LNCaP clone FGC (cell line): ENCODE data around the gene TMEM131.

Source experiments
- DNase-seq: peaks from one replicate; pipeline ENCODE4 v3.0.0-alpha.2; 2011; ENCODE audit warnings: low read depth
- H3K4me3 ChIP-seq: 2 replicates; pipeline ENCODE4 v1.5.1; 2011; ENCODE audit warnings: mild to moderate bottlenecking, low read depth, low read length, control low read depth
- TF ChIP-seq, protein P1 (sequence below): IDR thresholded peaks from 2 replicates; pipeline ENCODE4 v1.5.1; 2012; ENCODE audit warnings: mild to moderate bottlenecking; ENCODE audit not compliant: control insufficient read depth, insufficient read depth; ENCODE audit errors: extremely low read depth

TMEM131 gene

DNA sequence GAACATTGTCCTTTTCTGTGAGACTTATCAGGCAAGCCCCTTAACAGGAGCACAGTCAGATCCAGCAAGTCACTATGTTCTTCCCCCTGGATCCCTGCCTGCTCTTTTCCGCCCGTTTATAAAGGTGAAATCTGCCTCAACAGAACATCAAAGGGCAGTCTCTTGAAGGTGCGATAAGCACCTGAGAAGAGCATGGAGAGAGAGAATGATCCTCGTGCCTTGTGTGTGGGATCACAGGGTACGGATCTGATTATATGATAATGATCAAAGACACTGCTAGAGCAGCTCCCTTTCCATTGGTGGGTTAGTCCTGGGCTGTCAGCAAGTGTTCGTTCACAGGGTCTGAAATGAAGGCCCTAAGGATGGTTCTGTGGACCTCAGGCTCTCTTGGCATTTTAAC is 176.0 kb downstream of the TMEM131 start:
- H3K4me3 ChIP-seq: no peak overlapping the region
- no peak for DNase-seq
- TF ChIP-seq, protein P1, sequence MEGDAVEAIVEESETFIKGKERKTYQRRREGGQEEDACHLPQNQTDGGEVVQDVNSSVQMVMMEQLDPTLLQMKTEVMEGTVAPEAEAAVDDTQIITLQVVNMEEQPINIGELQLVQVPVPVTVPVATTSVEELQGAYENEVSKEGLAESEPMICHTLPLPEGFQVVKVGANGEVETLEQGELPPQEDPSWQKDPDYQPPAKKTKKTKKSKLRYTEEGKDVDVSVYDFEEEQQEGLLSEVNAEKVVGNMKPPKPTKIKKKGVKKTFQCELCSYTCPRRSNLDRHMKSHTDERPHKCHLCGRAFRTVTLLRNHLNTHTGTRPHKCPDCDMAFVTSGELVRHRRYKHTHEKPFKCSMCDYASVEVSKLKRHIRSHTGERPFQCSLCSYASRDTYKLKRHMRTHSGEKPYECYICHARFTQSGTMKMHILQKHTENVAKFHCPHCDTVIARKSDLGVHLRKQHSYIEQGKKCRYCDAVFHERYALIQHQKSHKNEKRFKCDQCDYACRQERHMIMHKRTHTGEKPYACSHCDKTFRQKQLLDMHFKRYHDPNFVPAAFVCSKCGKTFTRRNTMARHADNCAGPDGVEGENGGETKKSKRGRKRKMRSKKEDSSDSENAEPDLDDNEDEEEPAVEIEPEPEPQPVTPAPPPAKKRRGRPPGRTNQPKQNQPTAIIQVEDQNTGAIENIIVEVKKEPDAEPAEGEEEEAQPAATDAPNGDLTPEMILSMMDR: no peak

GRCh38 chr2:97816411-97816810 is 179.3 kb downstream of the TMEM131 start:
- no peak for DNase-seq
- TF ChIP-seq, protein P1: no peak
- H3K4me3 ChIP-seq: no peak overlapping the region

- TF ChIP-seq, protein P1: no peak
- no peak overlapping the region for H3K4me3 ChIP-seq
- DNase-seq: no peak
Measured at GRCh38 chr2:97812931-97813330, 182.8 kb downstream of the TMEM131 start.

- TF ChIP-seq, protein P1: no peak
- DNase-seq: no peak
- no peak overlapping the region for H3K4me3 ChIP-seq
Measured at GRCh38 chr2:97808816-97809215, 186.9 kb downstream of the TMEM131 start.

- DNase-seq: peak; percentile 21
- H3K4me3 ChIP-seq: no peak overlapping the region
- TF ChIP-seq, protein P1: peak; percentile 94
Measured at GRCh38 chr2:97806738-97807618, 188.8 kb downstream of the TMEM131 start.

DNA sequence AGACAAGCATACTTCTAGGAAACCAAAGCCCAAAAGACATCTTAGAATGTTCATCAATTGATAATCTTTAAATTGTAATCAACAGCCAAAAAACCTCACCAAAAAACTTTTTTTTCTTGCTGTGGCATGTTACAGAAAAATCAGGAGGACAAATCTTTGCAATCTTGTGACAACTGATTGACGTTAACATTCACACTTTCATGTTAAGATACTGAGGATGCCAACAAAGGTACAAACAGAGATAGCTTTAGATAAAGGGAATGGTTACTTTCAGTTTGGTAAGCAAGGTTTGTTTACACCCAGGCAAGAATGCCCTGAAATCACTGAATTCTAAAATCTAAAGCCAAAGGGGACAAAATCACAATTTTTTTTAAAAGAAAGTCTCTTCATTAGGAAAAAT is 190.0 kb downstream of the TMEM131 start:
- no peak overlapping the region for H3K4me3 ChIP-seq
- DNase-seq: no peak
- TF ChIP-seq, protein P1: no peak

GRCh38 chr2:97801028-97801427 is 194.7 kb downstream of the TMEM131 start:
- DNase-seq: no peak
- TF ChIP-seq, protein P1: no peak
- no peak overlapping the region for H3K4me3 ChIP-seq
